ENCODE results near the gene HIC2.
"Not testable (repeated sequence)": the region's sequence is repeated elsewhere in the genome, so short reads cannot be mapped to it uniquely, and the experiment has no call there.

HIC2 gene

DNA sequence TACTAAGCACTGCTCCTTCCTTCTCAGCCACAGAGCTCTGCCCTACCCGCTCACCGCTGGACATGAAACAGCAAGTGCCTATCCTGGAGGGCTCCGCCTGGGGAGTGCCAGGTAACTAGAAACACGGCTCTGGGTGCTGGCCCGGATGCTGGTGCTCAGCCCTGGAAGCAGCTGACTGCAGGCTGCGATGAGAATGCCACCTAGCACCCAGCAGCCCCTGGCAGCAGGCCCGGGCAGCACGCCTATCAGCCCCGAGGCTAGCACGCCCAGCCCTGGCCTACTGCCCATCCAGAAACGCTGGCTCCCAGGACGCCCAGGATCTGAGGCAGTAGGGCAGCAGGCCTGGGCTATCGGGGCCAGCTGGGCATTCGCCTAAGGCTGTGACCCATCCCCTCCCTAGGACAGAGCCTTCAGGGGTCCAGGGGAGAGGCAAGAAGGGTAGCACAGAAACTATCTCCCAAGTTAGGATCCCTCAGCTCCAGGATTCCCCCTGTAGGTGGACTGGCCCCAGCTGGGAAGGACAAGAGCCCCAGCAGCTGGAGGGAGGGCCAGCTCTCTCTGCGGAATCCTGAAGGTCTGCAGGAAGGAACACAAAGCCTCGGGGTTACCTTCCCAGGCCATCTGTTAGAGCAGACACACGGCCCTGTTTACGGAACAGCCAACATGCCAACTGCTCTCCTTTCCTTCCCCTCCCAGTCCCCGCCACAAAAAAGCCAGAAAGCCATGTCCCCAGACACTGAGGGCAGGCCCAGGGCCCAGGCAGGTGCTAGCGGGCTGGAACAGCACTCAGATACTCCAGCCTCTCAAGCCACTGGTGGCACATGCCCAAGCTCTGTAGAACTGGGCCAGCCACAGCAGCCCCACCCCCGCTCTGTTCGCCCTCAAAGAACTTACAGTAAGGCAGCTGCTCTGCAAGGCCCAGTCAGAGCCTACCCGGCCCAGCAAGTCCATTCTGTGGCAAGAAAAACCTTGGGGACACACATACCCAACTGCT, 76.9 kb downstream of the HIC2 start:
- DNase-seq (ENCODE audit: low spot score): not testable (repeated sequence)

DNA sequence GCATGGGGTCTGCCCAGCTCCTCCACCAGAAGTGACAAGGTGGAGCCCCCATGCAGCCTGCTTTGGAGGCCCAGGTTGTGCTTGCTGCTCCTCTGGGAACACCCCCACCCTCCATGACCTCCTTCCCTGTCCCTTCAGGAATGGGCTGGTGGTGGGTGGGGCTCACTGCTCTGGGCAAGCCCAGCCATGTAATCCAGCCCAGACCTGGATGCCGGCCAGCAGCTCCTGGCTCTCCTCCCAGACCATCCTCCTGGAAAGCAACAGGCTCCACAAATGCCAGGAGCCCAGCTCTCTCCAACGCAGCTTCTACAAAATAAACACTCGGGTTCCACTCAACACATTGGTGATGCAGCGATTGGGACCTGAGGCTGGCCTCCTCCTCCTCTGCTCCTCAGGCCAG, 80.8 kb downstream of the HIC2 start:
- not testable (repeated sequence) for DNase-seq (ENCODE audit: low spot score)

DNA sequence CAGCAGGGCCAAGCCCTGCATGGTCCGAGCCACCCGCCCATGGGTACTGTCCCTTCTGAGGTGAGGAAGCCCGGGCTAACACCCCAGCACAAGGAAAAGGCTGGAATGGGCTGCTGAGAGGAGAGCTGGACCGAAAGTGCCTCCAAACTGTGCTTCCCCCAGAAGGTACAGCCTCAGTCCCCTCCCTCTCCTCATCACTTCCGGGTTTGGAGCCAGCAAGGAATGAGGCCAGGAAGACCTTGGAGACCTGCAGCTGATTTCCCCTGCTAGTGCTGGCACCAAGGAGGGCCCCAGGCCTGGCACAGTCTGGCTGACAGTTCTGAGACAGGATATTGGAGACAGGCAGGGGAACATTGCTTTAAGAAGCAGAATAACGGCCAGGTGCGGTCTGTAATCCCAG, 81.3 kb downstream of the HIC2 start:
- not testable (repeated sequence) for DNase-seq (ENCODE audit: low spot score)

DNA sequence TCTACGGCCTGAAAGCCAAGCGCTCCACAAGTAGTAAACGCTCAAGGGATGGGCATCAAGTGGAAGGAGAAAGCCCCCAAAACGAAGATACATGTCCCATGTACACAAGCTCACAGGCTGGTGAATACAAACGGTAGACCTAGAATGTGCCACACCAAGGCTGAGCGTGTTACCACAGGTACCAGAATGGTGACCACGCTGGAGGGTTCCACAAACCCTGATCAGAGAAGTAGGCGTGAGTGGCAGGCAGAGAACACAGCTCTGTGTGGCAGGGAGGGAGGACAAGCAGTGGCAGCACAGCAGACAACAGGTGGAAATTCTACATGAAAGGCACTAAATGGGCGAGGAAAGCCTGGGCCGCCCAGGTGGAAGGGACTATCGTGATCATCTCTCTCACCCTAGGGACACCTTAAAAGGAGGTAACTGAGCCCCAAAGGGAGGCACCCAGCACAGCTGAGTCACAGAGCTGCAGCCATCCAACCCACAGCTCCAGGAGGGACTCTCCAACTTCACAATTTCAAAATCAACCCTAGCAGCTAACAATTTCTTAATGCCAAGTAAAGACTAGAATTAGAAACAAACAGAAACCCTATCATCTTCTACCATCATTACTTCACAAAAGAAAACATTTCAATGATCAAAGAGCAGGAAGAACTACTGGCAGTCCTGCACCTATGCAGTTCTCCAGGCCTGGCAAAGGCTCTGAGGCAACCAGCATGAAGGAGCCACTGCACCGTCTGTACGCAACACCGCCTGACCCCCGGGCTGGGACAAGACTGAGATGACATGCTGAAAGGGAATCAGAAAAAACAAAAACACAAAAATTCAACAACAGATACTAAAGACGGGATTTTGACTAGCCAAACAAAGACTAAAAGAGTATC, 82.7 kb downstream of the HIC2 start:
- not testable (repeated sequence) for DNase-seq (ENCODE audit: low spot score)
